CD14-positive monocyte (primary cell): ENCODE results near the gene ZNF23. TPM values are rescaled to one million over a fixed set of nuclear protein-coding genes. Genes with fewer than 3 reads are reported as not detected.

Experiments
- DNase-seq, 3 donors: peaks; one replicate each; pipeline ENCODE4 v3.0.0-alpha.2; 2011 to 2022
- H2AFZ ChIP-seq: 2 replicates; pipeline ENCODE4 v1.6.0; 2012; ENCODE audit warnings: mild to moderate bottlenecking, low read depth, low read length, inconsistent platforms; ENCODE audit not compliant: insufficient read depth, poor library complexity, severe bottlenecking
- H3K27ac ChIP-seq, 2 donors: 1 replicate in 1 of 2; 2 replicates in 1 of 2; pipeline ENCODE4 v1.5.1; 2012 to 2013; ENCODE audit warnings: low read length in 2 of 2, control low read depth in 1 of 2, inconsistent platforms in 1 of 2, low read depth in 1 of 2, mild to moderate bottlenecking in 1 of 2
- H3K27me3 ChIP-seq, 2 donors: one replicate each; pipeline versions ENCODE4 v1.6.0 to v1.6.1; 2011 to 2013; ENCODE audit warnings: low read length in 2 of 2; ENCODE audit not compliant: control insufficient read depth in 2 of 2, insufficient read depth in 2 of 2
- H3K36me3 ChIP-seq, 2 donors: replicated peaks in 1 of 2; 1 replicate in 1 of 2; 2 replicates in 1 of 2; pipeline versions ENCODE4 v1.5.1 to v1.6.1; 2012 to 2013; ENCODE audit warnings: low read length in 2 of 2, control low read depth in 1 of 2, inconsistent platforms in 1 of 2, mild to moderate bottlenecking in 1 of 2; ENCODE audit not compliant: insufficient read depth in 2 of 2, control insufficient read depth in 1 of 2
- H3K4me1 ChIP-seq, 2 donors: 1 replicate in 1 of 2; 2 replicates in 1 of 2; pipeline versions ENCODE4 v1.5.1 to v1.6.1; 2012 to 2013; ENCODE audit warnings: low read length in 2 of 2, control low read depth in 1 of 2, inconsistent platforms in 1 of 2, mild to moderate bottlenecking in 1 of 2, moderate library complexity in 1 of 2; ENCODE audit not compliant: insufficient read depth in 2 of 2, control insufficient read depth in 1 of 2
- H3K4me2 ChIP-seq: replicated peaks from 2 replicates; pipeline ENCODE3; 2012; ENCODE audit warnings: low read length, moderate library complexity, mild to moderate bottlenecking; ENCODE audit not compliant: poor library complexity, severe bottlenecking; ENCODE audit errors: extremely low read depth
- H3K4me3 ChIP-seq, 3 experiments: fragments of 200-600 bp in 1 of 3; sonication (generic) in 1 of 3; replicated peaks in 1 of 3; 1 replicate in 2 of 3; 2 replicates in 1 of 3; pipeline ENCODE4 v1.5.1; 2011 to 2013; ENCODE audit warnings: low read length in 3 of 3, mild to moderate bottlenecking in 3 of 3, control low read depth in 2 of 3, low read depth in 2 of 3, inconsistent platforms in 1 of 3, moderate library complexity in 1 of 3
- H3K79me2 ChIP-seq: 2 replicates; pipeline ENCODE4 v1.6.0; 2012; ENCODE audit warnings: mild to moderate bottlenecking, control low read depth, inconsistent platforms, low read length, moderate library complexity; ENCODE audit not compliant: insufficient read depth
- H3K9ac ChIP-seq: 2 replicates; pipeline ENCODE4 v1.6.0; 2017; ENCODE audit warnings: low read length, mild to moderate bottlenecking; ENCODE audit not compliant: insufficient read depth, poor library complexity, severe bottlenecking
- H3K9me3 ChIP-seq, 2 donors: replicated peaks in 1 of 2; 1 replicate in 1 of 2; 2 replicates in 1 of 2; pipeline versions ENCODE4 v1.5.1 to v1.6.1; 2012 to 2013; ENCODE audit warnings: low read length in 2 of 2, control low read depth in 1 of 2; ENCODE audit not compliant: control insufficient read depth in 1 of 2, insufficient read depth in 1 of 2
- H4K20me1 ChIP-seq: 2 replicates; pipeline ENCODE4 v1.6.0; 2012; ENCODE audit warnings: mild to moderate bottlenecking, low read length, control low read depth, moderate library complexity; ENCODE audit not compliant: insufficient read depth
- H3K27ac Mint-ChIP-seq, 7 donors: one replicate each; pipeline ENCODE4 v1.8.0; 2020; ENCODE audit warnings: mild to moderate bottlenecking in 7 of 7, mixed read lengths in 7 of 7, moderate library complexity in 6 of 7, inconsistent platforms in 2 of 7
- H3K27me3 Mint-ChIP-seq, 3 donors: one replicate each; pipeline ENCODE4 v1.8.0; 2021 to 2022; ENCODE audit warnings: low read depth in 3 of 3, mild to moderate bottlenecking in 3 of 3, mixed read lengths in 3 of 3, moderate library complexity in 3 of 3, inconsistent platforms in 1 of 3
- H3K36me3 Mint-ChIP-seq, 2 donors: one replicate each; pipeline ENCODE4 v1.8.0; 2020; ENCODE audit warnings: mixed read lengths in 2 of 2, inconsistent platforms in 1 of 2, mild to moderate bottlenecking in 1 of 2
- H3K4me1 Mint-ChIP-seq: one replicate; pipeline ENCODE4 v1.8.0; 2020; ENCODE audit warnings: mild to moderate bottlenecking, mixed read lengths
- H3K4me3 Mint-ChIP-seq, 2 donors: one replicate each; pipeline ENCODE4 v1.8.0; 2020; ENCODE audit warnings: mild to moderate bottlenecking in 2 of 2, mixed read lengths in 2 of 2, moderate library complexity in 1 of 2
- H3K9me3 Mint-ChIP-seq, 7 donors: one replicate each; pipeline ENCODE4 v1.8.0; 2020 to 2022; ENCODE audit warnings: mixed read lengths in 7 of 7, mild to moderate bottlenecking in 6 of 7, moderate library complexity in 6 of 7, inconsistent platforms in 2 of 7
- WGBS: methylation state at CpG from one replicate; pipeline ENCODE4 v1.1.5; 2013; ENCODE audit warnings: missing lambda C conversion rate; ENCODE audit not compliant: insufficient coverage; 5-methylcytosine and 5-hydroxymethylcytosine counted together
- intact Hi-C, 2 donors: fragments of 100-400 bp; cut with micrococcal nuclease; formaldehyde crosslinking; loops; one replicate each; pipeline versions ENCODE4 v1.15.0 to v1.15.1; 2023
- polyA plus RNA-seq, 3 donors: library from polyadenylated mRNA; depleted of rRNA in 1 of 3; unstranded in 2 of 3; stranded (reverse) in 1 of 3; fragments of 300-500 nt in 2 of 3; fragments of >200 nt in 1 of 3; fragmentation: Illumina TruSeq in 2 of 3; gene quantifications; 1 replicate in 2 of 3; 2 replicates in 1 of 3; pipeline ENCODE4 v1.2.3, GENCODE V29; 2012 to 2021
- TF ChIP-seq, protein P1 (sequence below): fragments of 200-600 bp; IDR thresholded peaks from one replicate; pipeline ENCODE4 v1.8.0; 2022; ENCODE audit warnings: antibody characterized with exemption, mild to moderate bottlenecking

The ZNF23 gene
- polyA plus RNA-seq, 3 donors, result 2.1 to 3.9 (median 2.8) TPM

DNA sequence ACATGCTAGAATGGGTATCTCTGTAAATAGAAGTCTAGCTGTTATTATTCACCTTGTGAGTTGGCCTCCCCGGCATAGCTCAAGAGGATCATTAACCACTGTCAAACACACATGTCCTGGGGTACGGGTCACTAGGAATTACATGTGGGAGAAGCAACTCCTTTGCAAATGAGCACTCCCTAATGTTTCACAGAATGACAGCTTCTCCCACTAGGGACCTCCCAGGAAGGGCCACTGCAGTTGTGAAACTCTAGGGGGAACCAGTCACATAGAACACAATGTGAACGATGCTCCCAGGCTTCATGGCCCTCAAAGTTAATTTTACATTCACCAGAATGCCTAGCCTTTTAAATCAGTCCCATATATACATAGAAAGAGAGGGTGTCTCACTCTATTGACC, 39.5 kb upstream of the ZNF23 start:
- Histone ChIP-seq H3K27me3 (no peaks in the 10 kb centered on the region), H3K4me2 (no peak overlapping the region), H3K36me3 (no peaks in the 10 kb centered on the region), H3K9me3 (no peaks in the 10 kb centered on the region), H2AFZ (no peak overlapping the region), H3K79me2 (no peaks in the 10 kb centered on the region), H4K20me1 (no peaks in the 10 kb centered on the region), H3K27ac (no peak overlapping the region), H3K4me3 (no peak overlapping the region), H3K4me1 (no peaks in the 10 kb centered on the region), H3K9ac (no peak overlapping the region)
- intact Hi-C loops, result no loop called here
- Mint-ChIP-seq H3K27ac (no peak overlapping the region), H3K36me3 (no peaks in the 10 kb centered on the region), H3K4me3 (no peak overlapping the region), H3K27me3 (peaks cover 2 to 8% (median 5%) of the 10 kb centered on the region in 3 donors), H3K4me1 (no peaks in the 10 kb centered on the region), H3K9me3 (no peaks in the 10 kb centered on the region)
- WGBS, result no CpG with 5 or more reads among the region's 3 CpGs
- TF ChIP-seq, protein P1, sequence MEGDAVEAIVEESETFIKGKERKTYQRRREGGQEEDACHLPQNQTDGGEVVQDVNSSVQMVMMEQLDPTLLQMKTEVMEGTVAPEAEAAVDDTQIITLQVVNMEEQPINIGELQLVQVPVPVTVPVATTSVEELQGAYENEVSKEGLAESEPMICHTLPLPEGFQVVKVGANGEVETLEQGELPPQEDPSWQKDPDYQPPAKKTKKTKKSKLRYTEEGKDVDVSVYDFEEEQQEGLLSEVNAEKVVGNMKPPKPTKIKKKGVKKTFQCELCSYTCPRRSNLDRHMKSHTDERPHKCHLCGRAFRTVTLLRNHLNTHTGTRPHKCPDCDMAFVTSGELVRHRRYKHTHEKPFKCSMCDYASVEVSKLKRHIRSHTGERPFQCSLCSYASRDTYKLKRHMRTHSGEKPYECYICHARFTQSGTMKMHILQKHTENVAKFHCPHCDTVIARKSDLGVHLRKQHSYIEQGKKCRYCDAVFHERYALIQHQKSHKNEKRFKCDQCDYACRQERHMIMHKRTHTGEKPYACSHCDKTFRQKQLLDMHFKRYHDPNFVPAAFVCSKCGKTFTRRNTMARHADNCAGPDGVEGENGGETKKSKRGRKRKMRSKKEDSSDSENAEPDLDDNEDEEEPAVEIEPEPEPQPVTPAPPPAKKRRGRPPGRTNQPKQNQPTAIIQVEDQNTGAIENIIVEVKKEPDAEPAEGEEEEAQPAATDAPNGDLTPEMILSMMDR, result no peak
- DNase-seq, result no peak

DNA sequence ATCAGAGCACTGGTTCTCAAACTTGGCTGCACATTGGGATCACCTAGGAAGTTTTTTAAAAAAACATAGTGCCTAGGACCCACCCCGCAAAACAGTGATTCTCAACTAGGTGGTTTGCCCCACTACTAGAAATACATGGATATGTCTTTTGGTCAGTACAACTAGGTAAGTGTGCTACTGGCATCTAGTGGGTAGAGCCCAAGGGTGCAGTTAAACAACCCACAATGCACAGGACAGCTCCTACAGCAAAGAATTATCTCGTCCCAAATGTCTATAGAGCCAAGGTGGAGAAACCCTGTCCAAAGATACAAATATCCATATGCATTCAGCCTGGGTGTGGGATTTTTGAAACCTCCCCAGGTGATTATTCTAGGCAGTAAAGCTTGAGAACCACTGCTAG, 38.9 kb upstream of the ZNF23 start:
- no peak overlapping the region for H3K9ac ChIP-seq
- H2AFZ ChIP-seq, result no peak overlapping the region
- no peaks in the 10 kb centered on the region for H4K20me1 ChIP-seq
- no peaks in the 10 kb centered on the region for H3K4me1 Mint-ChIP-seq
- no peaks in the 10 kb centered on the region for H3K4me1 ChIP-seq
- no peak overlapping the region for H3K4me3 Mint-ChIP-seq
- no peak overlapping the region for H3K4me3 ChIP-seq
- no peak overlapping the region for H3K27ac ChIP-seq
- no peak for DNase-seq
- TF ChIP-seq, protein P1, result no peak
- H3K36me3 Mint-ChIP-seq, result no peaks in the 10 kb centered on the region
- H3K4me2 ChIP-seq, result no peak overlapping the region
- H3K9me3 ChIP-seq, result no peaks in the 10 kb centered on the region
- intact Hi-C loops, result no loop called here
- H3K79me2 ChIP-seq, result no peaks in the 10 kb centered on the region
- no peak overlapping the region for H3K27ac Mint-ChIP-seq
- H3K27me3 Mint-ChIP-seq, result peaks cover 0 to 7% (median 4%) of the 10 kb centered on the region in 3 donors
- H3K36me3 ChIP-seq, result no peaks in the 10 kb centered on the region
- no peaks in the 10 kb centered on the region for H3K9me3 Mint-ChIP-seq
- H3K27me3 ChIP-seq, result no peaks in the 10 kb centered on the region
- no CpG with 5 or more reads among the region's 2 CpGs for WGBS
